H9 (cell line): ENCODE results near the gene MIEF2. TPM values are rescaled to one million over a fixed set of nuclear protein-coding genes. Genes with fewer than 3 reads are reported as not detected.

ENCODE experiments used
- DNase-seq: peaks from one replicate; pipeline ENCODE4 v3.0.0-alpha.2; 2017
- H2AFZ ChIP-seq: one replicate; pipeline ENCODE4 v1.6.1; 2013; ENCODE audit warnings: mild to moderate bottlenecking, low read length, control low read depth, moderate library complexity
- H2AK5ac ChIP-seq: 2 replicates; pipeline ENCODE4 v1.6.1; 2013; ENCODE audit warnings: low read length, control low read depth, mixed read lengths; ENCODE audit not compliant: insufficient read length
- H2BK120ac ChIP-seq: one replicate; pipeline ENCODE4 v1.6.1; 2013; ENCODE audit warnings: low read depth, mild to moderate bottlenecking, low read length, control low read depth, inconsistent platforms; ENCODE audit not compliant: poor library complexity, severe bottlenecking
- H2BK12ac ChIP-seq: 2 replicates; pipeline ENCODE4 v1.6.1; 2013; ENCODE audit warnings: low read length, control low read depth, mixed read lengths, low read depth; ENCODE audit not compliant: insufficient read length
- H2BK15ac ChIP-seq: 2 replicates; pipeline ENCODE4 v1.6.1; 2013; ENCODE audit warnings: low read depth, low read length, control low read depth
- H2BK20ac ChIP-seq: one replicate; pipeline ENCODE4 v1.6.1; 2013; ENCODE audit warnings: low read depth, mild to moderate bottlenecking, low read length, control low read depth, inconsistent platforms; ENCODE audit not compliant: poor library complexity, severe bottlenecking
- H2BK5ac ChIP-seq: 2 replicates; pipeline ENCODE4 v1.6.1; 2013; ENCODE audit warnings: low read length, control low read depth, mixed read lengths; ENCODE audit not compliant: insufficient read length
- H3K14ac ChIP-seq: 2 replicates; pipeline ENCODE4 v1.6.1; 2013; ENCODE audit warnings: low read length, control low read depth; ENCODE audit not compliant: insufficient read depth
- H3K18ac ChIP-seq: 2 replicates; pipeline ENCODE4 v1.6.1; 2013; ENCODE audit warnings: low read depth, mild to moderate bottlenecking, mixed read lengths, low read length, control low read depth; ENCODE audit not compliant: insufficient read length
- H3K23ac ChIP-seq: 2 replicates; pipeline ENCODE4 v1.6.1; 2013; ENCODE audit warnings: low read length, control low read depth, mixed read lengths, low read depth; ENCODE audit not compliant: insufficient read length
- H3K23me2 ChIP-seq: 2 replicates; pipeline ENCODE4 v1.6.1; 2013; ENCODE audit warnings: low read depth, mild to moderate bottlenecking, mixed read lengths, low read length, control low read depth; ENCODE audit not compliant: insufficient read length, poor library complexity, severe bottlenecking
- H3K27ac ChIP-seq: 2 replicates; pipeline ENCODE4 v1.5.1; 2013; ENCODE audit warnings: low read length, control low read depth, mixed read lengths, low read depth; ENCODE audit not compliant: insufficient read length
- H3K27me3 ChIP-seq: 2 replicates; pipeline ENCODE4 v1.6.1; 2013; ENCODE audit warnings: low read length, control low read depth, inconsistent platforms; ENCODE audit not compliant: insufficient read depth
- H3K4ac ChIP-seq: 2 replicates; pipeline ENCODE4 v1.6.1; 2013; ENCODE audit warnings: low read depth, mild to moderate bottlenecking, control low read depth, inconsistent platforms, low read length, moderate library complexity
- H3K4me1 ChIP-seq: 2 replicates; pipeline ENCODE4 v1.6.1; 2013; ENCODE audit warnings: low read length, control low read depth, inconsistent platforms; ENCODE audit not compliant: insufficient read depth
- H3K4me2 ChIP-seq: 2 replicates; pipeline ENCODE4 v1.6.1; 2013; ENCODE audit warnings: low read length, control low read depth, mixed read lengths; ENCODE audit not compliant: insufficient read length, insufficient read depth
- H3K56ac ChIP-seq: 2 replicates; pipeline ENCODE4 v1.6.1; 2013; ENCODE audit warnings: low read depth, mild to moderate bottlenecking, mixed read lengths, low read length, control low read depth; ENCODE audit not compliant: insufficient read length
- H3K79me1 ChIP-seq: 2 replicates; pipeline ENCODE4 v1.6.1; 2013; ENCODE audit warnings: low read depth, mild to moderate bottlenecking, moderate library complexity, low read length, control low read depth, inconsistent platforms; ENCODE audit not compliant: insufficient read depth, poor library complexity, severe bottlenecking
- H3K79me2 ChIP-seq: 2 replicates; pipeline ENCODE4 v1.6.1; 2013; ENCODE audit warnings: low read length, control low read depth, inconsistent platforms; ENCODE audit not compliant: insufficient read depth
- H3K9ac ChIP-seq: 2 replicates; pipeline ENCODE4 v1.6.1; 2013; ENCODE audit warnings: low read length, control low read depth, mixed read lengths; ENCODE audit not compliant: insufficient read length; ENCODE audit errors: extremely low read depth
- H3K9me3 ChIP-seq: one replicate; pipeline ENCODE4 v1.6.1; 2013; ENCODE audit warnings: low read depth, low read length, inconsistent platforms; ENCODE audit not compliant: control insufficient read depth
- H3T11ph ChIP-seq: one replicate; pipeline ENCODE4 v1.6.1; 2013; ENCODE audit warnings: mild to moderate bottlenecking, low read length, control low read depth, inconsistent platforms
- H4K20me1 ChIP-seq: one replicate; pipeline ENCODE4 v1.6.1; 2013; ENCODE audit not compliant: control insufficient read depth, insufficient read length, insufficient read depth
- H4K5ac ChIP-seq: 2 replicates; pipeline ENCODE4 v1.6.1; 2013; ENCODE audit warnings: low read depth, mild to moderate bottlenecking, mixed read lengths, low read length, control low read depth; ENCODE audit not compliant: insufficient read length
- H4K8ac ChIP-seq: replicated peaks from 2 replicates; pipeline ENCODE4 v1.6.1; 2013; ENCODE audit warnings: low read length, control low read depth, mixed read lengths, low read depth; ENCODE audit not compliant: insufficient read length
- H4K91ac ChIP-seq: 2 replicates; pipeline ENCODE4 v1.6.1; 2013; ENCODE audit warnings: low read depth, mild to moderate bottlenecking, moderate library complexity, mixed read lengths, low read length, control low read depth; ENCODE audit not compliant: insufficient read length
- H3K27ac Mint-ChIP-seq, 3 experiments: 2 replicates in 2 of 3; 3 replicates in 1 of 3; pipeline ENCODE4 v1.8.0; 2020 to 2021; ENCODE audit warnings: mixed read lengths in 3 of 3, mild to moderate bottlenecking in 1 of 3, moderate library complexity in 1 of 3
- H3K27me3 Mint-ChIP-seq: 2 replicates; pipeline ENCODE4 v1.8.0; 2021; ENCODE audit warnings: low read depth, mild to moderate bottlenecking, moderate library complexity, mixed read lengths
- H3K36me3 Mint-ChIP-seq, 3 experiments: 2 replicates in 2 of 3; 3 replicates in 1 of 3; pipeline ENCODE4 v1.8.0; 2020 to 2021; ENCODE audit warnings: low read depth in 3 of 3, mixed read lengths in 3 of 3; ENCODE audit not compliant: insufficient read depth in 1 of 3
- H3K4me1 Mint-ChIP-seq, 2 experiments: 2 replicates each; pipeline ENCODE4 v1.8.0; 2020; ENCODE audit warnings: mixed read lengths in 2 of 2
- H3K4me3 Mint-ChIP-seq, 2 experiments: 2 replicates in 1 of 2; 3 replicates in 1 of 2; pipeline ENCODE4 v1.8.0; 2020 to 2021; ENCODE audit warnings: mild to moderate bottlenecking in 2 of 2, mixed read lengths in 2 of 2, moderate library complexity in 1 of 2
- H3K9me3 Mint-ChIP-seq, 2 experiments: 2 replicates in 1 of 2; 3 replicates in 1 of 2; pipeline ENCODE4 v1.8.0; 2020; ENCODE audit warnings: mild to moderate bottlenecking in 2 of 2, mixed read lengths in 2 of 2, moderate library complexity in 1 of 2
- WGBS: extraction: QIAGEN DNeasy Blood & Tissue Kit; methylation state at CpG from one replicate; pipeline ENCODE4 v1.1.7; 2013; ENCODE audit warnings: missing lambda C conversion rate, low lambda C conversion rate, mixed read lengths; ENCODE audit not compliant: insufficient read length; ENCODE audit errors: extremely low coverage; 5-methylcytosine and 5-hydroxymethylcytosine counted together
- total RNA-seq: library from RNA; stranded (reverse); gene quantifications from 2 replicates; pipeline ENCODE4 v1.2.1, GENCODE V29; 2021
- TF ChIP-seq, protein P1 (sequence below): fragments of 200-600 bp; sonication (generic); conservative IDR thresholded peaks from 3 replicates; pipeline ENCODE4 v1.8.0; 2021; ENCODE audit warnings: antibody characterized with exemption, mild to moderate bottlenecking

MIEF2 gene
- total RNA-seq, 1 experiment from 2014 or later: 10.3 TPM

DNA sequence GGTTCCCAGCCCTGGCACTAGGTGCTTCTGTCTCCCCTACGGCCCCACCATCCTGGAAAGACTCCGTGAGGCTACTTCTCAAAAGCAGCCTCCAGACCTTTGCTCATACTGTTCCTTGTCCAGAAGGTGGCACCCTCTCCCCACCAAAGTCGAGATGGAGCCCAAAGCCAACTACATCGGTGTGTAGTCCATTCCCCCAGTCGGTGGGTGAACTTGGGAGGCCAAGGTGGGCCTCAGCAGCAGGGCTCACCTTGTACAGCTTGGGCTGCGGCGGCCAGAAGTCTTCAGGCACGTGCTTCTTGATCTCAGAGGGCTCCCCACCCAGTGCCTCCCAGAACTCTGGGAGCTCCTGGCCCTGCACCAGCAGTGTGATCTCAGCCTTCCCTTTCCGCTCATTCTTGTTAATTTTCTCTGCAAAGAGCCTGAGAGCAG, 12.1 kb upstream of the MIEF2 start:
- H4K8ac ChIP-seq: no peak overlapping the region

More for the DNA sequence above, 12.1 kb upstream of the MIEF2 start:
- no peak overlapping the region for H3K56ac ChIP-seq
- DNase-seq: peak; percentile 86
- no peak overlapping the region for H3T11ph ChIP-seq
- H3K27me3 ChIP-seq: no peaks in the 10 kb centered on the region
- no peak overlapping the region for H2BK15ac ChIP-seq
- H3K27ac ChIP-seq: no peak overlapping the region
- no peak overlapping the region for H4K91ac ChIP-seq
- no peak overlapping the region for H4K5ac ChIP-seq
- no peak overlapping the region for H2AFZ ChIP-seq
- H3K23ac ChIP-seq: no peak overlapping the region
- H3K79me2 ChIP-seq: no peaks in the 10 kb centered on the region
- H2BK12ac ChIP-seq: no peak overlapping the region
- H3K4me1 ChIP-seq: peaks cover 3% of the 10 kb centered on the region; the same call in 1 of the 2 replicates
- peaks cover 3% of the 10 kb centered on the region for H4K20me1 ChIP-seq
- H2BK20ac ChIP-seq: no peak overlapping the region
- H3K23me2 ChIP-seq: no peaks in the 10 kb centered on the region
- H2BK120ac ChIP-seq: no peak overlapping the region
- Mint-ChIP-seq H3K4me3 (peak overlapping the region in 1 of 2 experiments; percentile 65; a peak in 3 of 5 replicates), H3K9me3 (no peaks in the 10 kb centered on the region; a peak in 1 of 5 replicates), H3K27ac (peak overlapping the region; percentile 24 to 93 (median 90); a peak in 5 of 7 replicates), H3K36me3 (peaks cover 25 to 87% (median 85%) of the 10 kb centered on the region in 3 experiments; a peak in 6 of 7 replicates), H3K27me3 (no peaks in the 10 kb centered on the region; the same call in 1 of the 2 replicates), H3K4me1 (peaks cover 15 to 25% of the 10 kb centered on the region in 2 experiments)
- no peak overlapping the region for H3K14ac ChIP-seq
- no peak overlapping the region for H3K4me2 ChIP-seq
- no peak overlapping the region for H2AK5ac ChIP-seq
- no CpG with 5 or more reads among the region's 9 CpGs for WGBS
- H3K4ac ChIP-seq: no peak overlapping the region
- H3K9ac ChIP-seq: no peak overlapping the region
- H2BK5ac ChIP-seq: no peak overlapping the region
- H3K18ac ChIP-seq: no peak overlapping the region
- H3K9me3 ChIP-seq: no peaks in the 10 kb centered on the region
- no peaks in the 10 kb centered on the region for H3K79me1 ChIP-seq
- TF ChIP-seq, protein P1, sequence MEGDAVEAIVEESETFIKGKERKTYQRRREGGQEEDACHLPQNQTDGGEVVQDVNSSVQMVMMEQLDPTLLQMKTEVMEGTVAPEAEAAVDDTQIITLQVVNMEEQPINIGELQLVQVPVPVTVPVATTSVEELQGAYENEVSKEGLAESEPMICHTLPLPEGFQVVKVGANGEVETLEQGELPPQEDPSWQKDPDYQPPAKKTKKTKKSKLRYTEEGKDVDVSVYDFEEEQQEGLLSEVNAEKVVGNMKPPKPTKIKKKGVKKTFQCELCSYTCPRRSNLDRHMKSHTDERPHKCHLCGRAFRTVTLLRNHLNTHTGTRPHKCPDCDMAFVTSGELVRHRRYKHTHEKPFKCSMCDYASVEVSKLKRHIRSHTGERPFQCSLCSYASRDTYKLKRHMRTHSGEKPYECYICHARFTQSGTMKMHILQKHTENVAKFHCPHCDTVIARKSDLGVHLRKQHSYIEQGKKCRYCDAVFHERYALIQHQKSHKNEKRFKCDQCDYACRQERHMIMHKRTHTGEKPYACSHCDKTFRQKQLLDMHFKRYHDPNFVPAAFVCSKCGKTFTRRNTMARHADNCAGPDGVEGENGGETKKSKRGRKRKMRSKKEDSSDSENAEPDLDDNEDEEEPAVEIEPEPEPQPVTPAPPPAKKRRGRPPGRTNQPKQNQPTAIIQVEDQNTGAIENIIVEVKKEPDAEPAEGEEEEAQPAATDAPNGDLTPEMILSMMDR: peak; percentile 75
